T-cell (primary cell): Measurements from ENCODE around the gene NFX1. TPM values are rescaled to one million over a fixed set of nuclear protein-coding genes. Genes with fewer than 3 reads are reported as not detected.
"Not testable (repeated sequence)": the region's sequence is repeated elsewhere in the genome, so short reads cannot be mapped to it uniquely, and the experiment has no call there.

Source experiments
- ATAC-seq, 4 experiments: fragments of 200-7000 bp in 3 of 4; fragments of 150-1000 bp in 1 of 4; cut with Tn5 transposase; replicated peaks in 1 of 4; 1 replicate in 3 of 4; 2 replicates in 1 of 4; pipeline ENCODE4 v1.10.0; 2021; ENCODE audit warnings: moderate library complexity in 3 of 4, mild to moderate bottlenecking in 2 of 4, moderate number of reproducible peaks in 1 of 4
- CTCF ChIA-PET, 2 donors: fragments of 300-600 bp; sonication (Branson Sonifier 250); formaldehyde crosslinking; loops; one replicate each; lab custom pipeline; 2022; ENCODE audit warnings: antibody characterized with exemption in 2 of 2; lab: Charles Lee
- POLR2A ChIA-PET, 2 donors: fragments of 300-600 bp; sonication (Branson Sonifier 250); formaldehyde crosslinking; loops; one replicate each; lab custom pipeline; 2022; ENCODE audit warnings: antibody characterized with exemption in 2 of 2; lab: Charles Lee
- DNase-seq, 35 experiments: peaks; one replicate each; pipeline versions ENCODE4 v3.0.0 to v3.0.0-alpha.2; 2013 to 2023
- H3K27ac ChIP-seq: one replicate; pipeline ENCODE4 v1.5.1; 2013; ENCODE audit warnings: low read length
- H3K27me3 ChIP-seq, 2 experiments: replicated peaks in 1 of 2; 1 replicate in 1 of 2; 2 replicates in 1 of 2; pipeline versions ENCODE4 v1.6.1 to v1.7.0; 2013; ENCODE audit warnings: low read length in 1 of 2, mixed read lengths in 1 of 2; ENCODE audit not compliant: control insufficient read depth in 2 of 2, insufficient read depth in 2 of 2; ENCODE audit errors: extremely low read depth in 1 of 2
- H3K36me3 ChIP-seq, 2 donors: 1 replicate in 1 of 2; 2 replicates in 1 of 2; pipeline versions ENCODE4 v1.6.1 to v1.7.0; 2013; ENCODE audit warnings: low read length in 1 of 2; ENCODE audit not compliant: control insufficient read depth in 2 of 2, insufficient read depth in 1 of 2; ENCODE audit errors: extremely low read depth in 1 of 2
- H3K4me1 ChIP-seq, 2 experiments: 1 replicate in 1 of 2; 2 replicates in 1 of 2; pipeline versions ENCODE4 v1.6.1 to v1.7.0; 2013; ENCODE audit warnings: low read length in 2 of 2, mixed read lengths in 1 of 2; ENCODE audit not compliant: insufficient read depth in 2 of 2, control insufficient read depth in 1 of 2; ENCODE audit errors: extremely low read depth in 1 of 2
- H3K4me3 ChIP-seq, 2 donors: 1 replicate in 1 of 2; 2 replicates in 1 of 2; pipeline versions ENCODE4 v1.5.1 to v1.7.0; 2013; ENCODE audit warnings: mild to moderate bottlenecking in 2 of 2, low read length in 1 of 2, moderate library complexity in 1 of 2; ENCODE audit not compliant: control insufficient read depth in 1 of 2; ENCODE audit errors: extremely low read depth in 1 of 2
- H3K9me3 ChIP-seq: 2 replicates; pipeline ENCODE4 v1.7.0; 2013
- H3K27ac Mint-ChIP-seq, 2 donors: one replicate each; pipeline ENCODE4 v1.8.0; 2020 to 2021; ENCODE audit warnings: mild to moderate bottlenecking in 2 of 2, mixed read lengths in 2 of 2
- H3K27me3 Mint-ChIP-seq, 2 donors: one replicate each; pipeline ENCODE4 v1.8.0; 2021 to 2022; ENCODE audit warnings: mixed read lengths in 2 of 2
- H3K36me3 Mint-ChIP-seq: one replicate; pipeline ENCODE4 v1.8.0; 2021; ENCODE audit warnings: mixed read lengths
- H3K4me1 Mint-ChIP-seq, 3 donors: one replicate each; pipeline ENCODE4 v1.8.0; 2020 to 2022; ENCODE audit warnings: mixed read lengths in 3 of 3, mild to moderate bottlenecking in 1 of 3
- H3K4me3 Mint-ChIP-seq, 3 donors: one replicate each; pipeline ENCODE4 v1.8.0; 2020 to 2022; ENCODE audit warnings: mild to moderate bottlenecking in 3 of 3, mixed read lengths in 3 of 3, moderate library complexity in 3 of 3
- H3K9me3 Mint-ChIP-seq, 3 donors: one replicate each; pipeline ENCODE4 v1.8.0; 2020 to 2022; ENCODE audit warnings: mixed read lengths in 3 of 3
- WGBS: methylation state at CpG from one replicate; pipeline ENCODE4 v1.1.5; 2013; ENCODE audit warnings: missing lambda C conversion rate; ENCODE audit not compliant: insufficient coverage; 5-methylcytosine and 5-hydroxymethylcytosine counted together
- total RNA-seq, 35 experiments: library from RNA in 6 of 35; stranded (reverse) in 6 of 35; fragments of 120-200 nt in 1 of 35; gene quantifications; one replicate each; pipeline versions ENCODE4 v1.2.1 to v1.2.4 and lab custom pipeline; 2013 to 2026

Gene NFX1
- total RNA-seq, 5 donors from 2014 or later (not counting 1 experiment from before 2014, with no cell fraction given) = 41.5 to 55.8 (median 48.5) TPM

DNA sequence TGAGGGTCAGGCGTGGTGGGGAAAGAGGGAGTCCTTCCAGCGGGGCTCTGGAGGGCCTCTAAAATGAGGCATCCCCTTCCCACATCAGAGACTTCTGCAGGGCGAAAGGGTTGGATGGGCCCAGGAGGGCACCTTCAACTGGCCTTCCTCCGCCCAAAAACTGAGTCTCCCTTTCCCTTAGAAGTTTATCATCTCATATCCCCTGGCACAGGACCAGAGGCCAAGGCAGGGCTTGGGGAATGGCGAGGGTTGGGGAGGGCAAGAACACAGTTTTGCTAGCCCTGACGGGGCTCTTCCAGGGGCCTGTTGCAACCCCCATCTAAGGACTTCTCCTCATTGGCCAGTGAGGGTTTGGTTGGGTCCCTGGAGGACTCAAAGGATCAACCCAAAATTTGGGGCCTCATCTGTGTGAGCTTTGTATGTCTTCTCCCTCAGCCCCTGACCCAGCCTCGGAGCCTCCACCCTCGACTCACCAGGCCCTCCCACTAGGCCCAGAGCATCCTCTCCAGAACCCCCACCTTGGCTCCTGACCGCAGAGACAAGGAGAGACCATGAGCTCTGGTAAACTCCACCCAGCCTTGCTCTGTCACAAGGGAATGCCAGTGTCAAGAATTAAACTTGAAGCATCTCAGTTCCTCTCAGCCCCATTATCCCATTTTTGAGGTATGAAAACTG is 87.9 kb downstream of the NFX1 start:
- Mint-ChIP-seq H3K27me3 (no peaks in the 10 kb centered on the region), H3K9me3 (no peaks in the 10 kb centered on the region), H3K4me1 (peaks cover 10 to 14% (median 11%) of the 10 kb centered on the region in 3 donors), H3K4me3 (no peak overlapping the region), H3K36me3 (no peaks in the 10 kb centered on the region), H3K27ac (no peak overlapping the region)
- Histone ChIP-seq H3K27ac (no peak overlapping the region), H3K27me3 (no peaks in the 10 kb centered on the region), H3K36me3 (no peaks in the 10 kb centered on the region), H3K4me3 (no peak overlapping the region), H3K4me1 (peaks cover 0 to 9% of the 10 kb centered on the region in 2 experiments), H3K9me3 (no peaks in the 10 kb centered on the region)
- CTCF ChIA-PET = interaction anchor here (0.6 to 0.7 kb wide), 2 partner anchors 79 to 91 kb away, joined by 3 read pairs; no protein-coding TSS in a partner anchor
- ATAC-seq = no peak
- POLR2A ChIA-PET = no interaction called here
- no peak for DNase-seq
- WGBS = 92% methylated on average over 5 of the region's 9 CpGs

DNA sequence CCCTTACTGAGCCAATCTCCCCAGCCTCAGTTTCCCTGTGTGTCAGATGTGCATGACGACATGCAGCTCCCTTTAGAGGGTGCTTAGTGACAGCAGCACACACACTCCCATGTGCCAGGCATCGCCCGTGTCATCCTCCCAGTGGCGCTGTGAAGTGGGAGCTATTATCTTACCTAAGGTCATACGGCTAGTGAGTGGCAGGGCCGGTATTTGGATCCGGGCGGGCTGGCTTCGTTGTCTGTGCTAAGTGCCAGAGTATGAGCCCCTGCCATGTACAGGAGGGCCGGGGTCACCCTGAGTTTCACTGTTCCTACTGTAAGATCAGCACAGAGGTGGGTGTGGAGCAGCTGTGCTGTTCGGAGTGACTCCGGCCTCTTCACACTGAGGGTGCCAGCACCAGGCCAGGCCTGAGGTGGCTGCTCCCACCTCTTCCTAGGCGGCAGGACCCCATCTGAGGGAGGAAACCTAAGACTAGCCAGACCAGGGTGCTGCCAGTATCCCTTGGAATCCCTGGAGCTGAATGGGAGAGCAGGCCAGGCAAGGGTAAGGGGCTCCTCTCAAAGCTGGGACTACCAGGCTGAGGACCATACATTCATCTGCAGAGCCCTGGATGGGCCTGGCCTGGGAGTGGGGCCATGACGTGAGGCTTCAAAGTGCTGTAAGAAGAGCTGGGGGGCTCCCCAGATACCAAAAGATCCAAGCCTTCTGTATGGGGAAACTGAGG is 89.5 kb downstream of the NFX1 start:
- Histone ChIP-seq H3K27me3 (no peaks in the 10 kb centered on the region), H3K27ac (no peak overlapping the region), H3K4me1 (peaks cover 0 to 9% of the 10 kb centered on the region in 2 experiments), H3K4me3 (no peak overlapping the region), H3K9me3 (no peaks in the 10 kb centered on the region), H3K36me3 (no peaks in the 10 kb centered on the region)
- H3K36me3 Mint-ChIP-seq = no peaks in the 10 kb centered on the region
- no peaks in the 10 kb centered on the region for H3K9me3 Mint-ChIP-seq
- POLR2A ChIA-PET = no interaction called here
- DNase-seq = no peak
- no peaks in the 10 kb centered on the region for H3K27me3 Mint-ChIP-seq
- CTCF ChIA-PET = no interaction called here
- peaks cover 7 to 13% (median 9%) of the 10 kb centered on the region in 3 donors for H3K4me1 Mint-ChIP-seq
- no peak for ATAC-seq
- H3K4me3 Mint-ChIP-seq = no peak overlapping the region
- WGBS = 94% methylated on average over 8 of the region's 14 CpGs
- no peak overlapping the region for H3K27ac Mint-ChIP-seq

DNA sequence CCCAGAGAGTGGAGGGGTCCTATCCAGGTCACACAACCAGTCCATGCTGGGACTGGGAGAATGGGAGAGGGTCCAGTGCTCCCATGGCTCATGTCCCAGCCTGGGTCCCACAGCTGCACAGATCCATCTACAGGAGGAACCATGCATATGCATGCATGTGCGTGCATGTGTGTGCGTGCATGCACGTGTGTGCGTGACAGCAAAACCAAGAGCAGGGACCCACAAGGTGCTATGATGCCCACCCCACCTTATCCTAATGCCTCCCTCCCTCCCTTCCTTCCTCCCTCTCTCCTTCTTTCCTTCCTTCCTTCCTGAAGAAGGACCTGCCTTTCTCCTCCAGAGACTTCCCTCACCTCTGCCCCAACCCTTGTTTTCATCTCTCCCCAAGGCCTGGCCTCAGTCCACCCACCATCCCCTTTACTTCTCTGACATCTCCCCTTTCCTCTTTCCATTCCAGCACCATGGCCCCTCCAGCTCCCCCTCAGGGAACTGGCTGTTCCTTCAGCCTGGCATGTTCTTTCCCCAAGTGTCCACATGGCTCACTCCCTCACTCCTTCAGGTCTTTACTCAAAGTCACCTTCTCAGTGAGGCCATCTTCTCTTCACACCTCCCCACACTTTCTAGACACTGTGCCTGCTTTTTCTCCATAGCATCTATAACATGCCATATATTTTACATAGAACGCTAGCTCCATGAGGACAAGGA is 90.2 kb downstream of the NFX1 start:
- no peak overlapping the region for H3K27ac ChIP-seq
- no peak for ATAC-seq
- no peak overlapping the region for H3K4me3 Mint-ChIP-seq
- H3K4me1 Mint-ChIP-seq = peaks cover 1 to 7% (median 2%) of the 10 kb centered on the region in 3 donors
- POLR2A ChIA-PET = no interaction called here
- no peak for DNase-seq
- H3K36me3 ChIP-seq = no peaks in the 10 kb centered on the region
- H3K27me3 Mint-ChIP-seq = no peaks in the 10 kb centered on the region
- no peaks in the 10 kb centered on the region for H3K9me3 ChIP-seq
- H3K4me1 ChIP-seq = peaks cover 0 to 4% of the 10 kb centered on the region in 2 experiments
- H3K36me3 Mint-ChIP-seq = no peaks in the 10 kb centered on the region
- H3K27ac Mint-ChIP-seq = no peak overlapping the region
- H3K27me3 ChIP-seq = peaks cover 0 to 3% of the 10 kb centered on the region in 2 experiments
- no peaks in the 10 kb centered on the region for H3K9me3 Mint-ChIP-seq
- WGBS = 92% methylated on average over 5 of the region's 5 CpGs
- H3K4me3 ChIP-seq = no peak overlapping the region
- CTCF ChIA-PET = no interaction called here

DNA sequence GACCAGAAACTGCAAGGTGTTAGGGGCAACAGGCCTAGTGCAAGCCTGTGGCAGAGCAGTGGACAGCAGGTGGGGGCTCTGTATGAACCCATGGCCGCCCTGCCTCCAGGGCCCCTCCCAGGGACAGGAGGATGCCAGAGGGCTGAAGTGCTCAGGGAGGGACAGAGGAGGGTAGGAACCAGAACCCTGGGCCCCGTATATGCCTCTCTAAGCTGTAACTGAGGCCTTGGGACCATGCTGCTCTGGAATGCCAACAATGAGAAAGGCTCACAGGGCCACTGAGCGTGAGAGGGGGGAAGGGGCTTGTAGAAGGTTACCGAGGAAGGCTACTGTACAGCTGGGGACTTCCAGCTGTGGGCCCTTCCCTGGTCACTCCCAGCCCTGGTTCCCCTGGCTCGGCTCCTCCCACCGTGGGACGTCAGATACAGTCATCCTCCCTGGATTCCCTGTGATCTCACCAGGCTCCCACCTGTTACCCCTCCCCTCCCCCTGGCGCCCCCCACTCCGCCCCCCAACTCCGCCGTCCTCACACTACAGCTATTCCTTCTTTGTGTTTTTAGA is 91.0 kb downstream of the NFX1 start:
- Histone ChIP-seq H3K4me3 (no peak overlapping the region), H3K27me3 (peaks cover 0 to 3% of the 10 kb centered on the region in 2 experiments), H3K4me1 (no peaks in the 10 kb centered on the region), H3K9me3 (no peaks in the 10 kb centered on the region), H3K36me3 (no peaks in the 10 kb centered on the region), H3K27ac (no peak overlapping the region)
- no peak overlapping the region for H3K4me3 Mint-ChIP-seq
- H3K4me1 Mint-ChIP-seq = no peaks in the 10 kb centered on the region
- H3K36me3 Mint-ChIP-seq = no peaks in the 10 kb centered on the region
- H3K27ac Mint-ChIP-seq = no peak overlapping the region
- 88% methylated on average over 3 of the region's 11 CpGs for WGBS
- ChIA-PET CTCF (no interaction called here), POLR2A (no interaction called here)
- no peak for ATAC-seq
- no peaks in the 10 kb centered on the region for H3K9me3 Mint-ChIP-seq
- H3K27me3 Mint-ChIP-seq = no peaks in the 10 kb centered on the region
- DNase-seq = no peak

DNA sequence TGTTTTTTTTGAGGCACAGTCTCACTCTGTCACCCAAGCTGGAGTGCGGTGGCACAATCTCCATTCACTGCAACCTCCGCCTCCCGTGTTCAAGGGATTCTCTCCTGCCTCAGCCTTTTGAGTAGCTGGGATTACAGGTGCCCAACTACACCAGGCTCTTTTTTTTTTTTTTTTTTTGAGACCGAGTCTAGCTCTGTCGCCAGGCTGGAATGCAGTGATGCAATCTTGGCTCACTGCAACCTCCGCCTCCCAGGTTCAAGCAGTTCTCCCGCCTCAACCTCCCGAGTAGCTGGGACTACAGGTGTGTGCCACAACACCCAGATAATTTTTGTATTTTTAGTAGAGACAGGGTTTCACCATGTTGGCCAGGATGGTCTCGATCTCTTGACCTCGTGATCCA is 92.1 kb downstream of the NFX1 start:
- ATAC-seq, H3K27me3 Mint-ChIP-seq, H3K4me1 Mint-ChIP-seq, DNase-seq, H3K36me3 ChIP-seq, H3K27ac ChIP-seq, H3K9me3 ChIP-seq, H3K27ac Mint-ChIP-seq, H3K4me1 ChIP-seq, H3K27me3 ChIP-seq, H3K36me3 Mint-ChIP-seq, H3K4me3 Mint-ChIP-seq, H3K9me3 Mint-ChIP-seq, H3K4me3 ChIP-seq, CTCF ChIA-PET: not testable (repeated sequence)
- POLR2A ChIA-PET = interaction anchor here in 1 of 2 donors (0.6 kb wide), 1 partner anchor 92 kb away, joined by 3 read pairs; the partner anchor contains the start of gene NFX1
- WGBS = 93% methylated on average over 3 of the region's 10 CpGs

DNA sequence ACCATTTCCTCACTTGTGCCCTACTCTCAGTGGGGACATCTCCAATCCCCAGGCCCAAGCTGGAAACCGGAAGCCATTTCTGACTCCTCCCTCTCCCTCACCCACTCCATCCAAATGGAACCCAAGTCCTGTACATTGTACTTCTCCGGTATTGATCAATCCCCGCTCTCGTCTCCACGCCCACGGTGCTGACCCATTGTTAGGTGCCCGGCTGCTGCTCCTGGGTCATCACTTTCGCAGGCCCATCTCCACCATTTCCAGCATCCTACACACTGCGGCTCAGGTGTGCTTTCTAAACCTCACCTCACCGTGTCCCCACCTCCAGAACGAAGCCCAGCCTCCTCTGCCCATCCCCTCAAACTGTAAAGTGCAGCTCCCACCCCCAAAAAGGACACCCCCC is 93.1 kb downstream of the NFX1 start:
- H3K9me3 ChIP-seq, H3K36me3 Mint-ChIP-seq, DNase-seq, ATAC-seq, H3K27me3 Mint-ChIP-seq, H3K36me3 ChIP-seq, H3K4me3 Mint-ChIP-seq, H3K4me1 Mint-ChIP-seq, H3K9me3 Mint-ChIP-seq, H3K4me3 ChIP-seq, CTCF ChIA-PET, POLR2A ChIA-PET, H3K4me1 ChIP-seq, H3K27me3 ChIP-seq, H3K27ac ChIP-seq, H3K27ac Mint-ChIP-seq: not testable (repeated sequence)
- 98% methylated on average over 6 of the region's 11 CpGs for WGBS
